ENCODE results near the gene AP5Z1.

Gene AP5Z1

GRCh38 chr7:4768597-4769569 is 6.5 kb upstream of the AP5Z1 start:
- FAIRE-seq, result no peak

- FAIRE-seq, result no peak
Observed at GRCh38 chr7:4769761-4770160, 5.7 kb upstream of the AP5Z1 start.

- no peak for FAIRE-seq
Observed at GRCh38 chr7:4770886-4771285, 4.5 kb upstream of the AP5Z1 start.

GRCh38 chr7:4771737-4772136 is 3.7 kb upstream of the AP5Z1 start:
- FAIRE-seq, result no peak

GRCh38 chr7:4772306-4772705 is 3.1 kb upstream of the AP5Z1 start:
- FAIRE-seq, result no peak

- FAIRE-seq, result no peak
Observed at GRCh38 chr7:4774007-4774406, 1.4 kb upstream of the AP5Z1 start.

GRCh38 chr7:4774658-4775249 is 669 bp upstream of the AP5Z1 start:
- FAIRE-seq, result no peak

- no peak for FAIRE-seq
Observed at GRCh38 chr7:4775848-4776623, 613 bp downstream of the AP5Z1 start.

GRCh38 chr7:4779118-4779517 is 3.7 kb downstream of the AP5Z1 start:
- FAIRE-seq, result peak; percentile 95

GRCh38 chr7:4781366-4782069 is 6.1 kb downstream of the AP5Z1 start:
- no peak for FAIRE-seq

- FAIRE-seq, result no peak
Observed at GRCh38 chr7:4782333-4783291, 7.2 kb downstream of the AP5Z1 start.

GRCh38 chr7:4783292-4783652 is 7.8 kb downstream of the AP5Z1 start:
- no peak for FAIRE-seq

GRCh38 chr7:4783762-4784351 is 8.4 kb downstream of the AP5Z1 start:
- FAIRE-seq, result no peak

GRCh38 chr7:4784799-4785198 is 9.4 kb downstream of the AP5Z1 start:
- no peak for FAIRE-seq

- FAIRE-seq, result no peak
Observed at GRCh38 chr7:4785371-4785770, 9.9 kb downstream of the AP5Z1 start.

- FAIRE-seq, result no peak
Observed at GRCh38 chr7:4786015-4786414, 10.6 kb downstream of the AP5Z1 start.

- FAIRE-seq, result no peak
Observed at GRCh38 chr7:4787541-4787940, 12.1 kb downstream of the AP5Z1 start.

GRCh38 chr7:4787947-4788626 is 12.7 kb downstream of the AP5Z1 start:
- no peak for FAIRE-seq

- FAIRE-seq, result no peak
Observed at GRCh38 chr7:4788627-4789189, 13.3 kb downstream of the AP5Z1 start.
